A549 treated with Mapracorat at 1 μM for 4 hours (cell line): ENCODE measurements around the gene ZNF607. TPM values are rescaled to one million over a fixed set of nuclear protein-coding genes. Genes with fewer than 3 reads are reported as not detected.

Experiments used
- total RNA-seq: library from RNA; stranded (reverse); fragments of 200-300 nt; extraction: Qiagen RNA extraction; gene quantifications from 5 replicates; pipeline ENCODE4 v1.2.3, GENCODE V29; 2022

Gene ZNF607
- total RNA-seq, result 4.4 to 6.0 TPM (median 4.6 TPM) in 5 replicates

DNA sequence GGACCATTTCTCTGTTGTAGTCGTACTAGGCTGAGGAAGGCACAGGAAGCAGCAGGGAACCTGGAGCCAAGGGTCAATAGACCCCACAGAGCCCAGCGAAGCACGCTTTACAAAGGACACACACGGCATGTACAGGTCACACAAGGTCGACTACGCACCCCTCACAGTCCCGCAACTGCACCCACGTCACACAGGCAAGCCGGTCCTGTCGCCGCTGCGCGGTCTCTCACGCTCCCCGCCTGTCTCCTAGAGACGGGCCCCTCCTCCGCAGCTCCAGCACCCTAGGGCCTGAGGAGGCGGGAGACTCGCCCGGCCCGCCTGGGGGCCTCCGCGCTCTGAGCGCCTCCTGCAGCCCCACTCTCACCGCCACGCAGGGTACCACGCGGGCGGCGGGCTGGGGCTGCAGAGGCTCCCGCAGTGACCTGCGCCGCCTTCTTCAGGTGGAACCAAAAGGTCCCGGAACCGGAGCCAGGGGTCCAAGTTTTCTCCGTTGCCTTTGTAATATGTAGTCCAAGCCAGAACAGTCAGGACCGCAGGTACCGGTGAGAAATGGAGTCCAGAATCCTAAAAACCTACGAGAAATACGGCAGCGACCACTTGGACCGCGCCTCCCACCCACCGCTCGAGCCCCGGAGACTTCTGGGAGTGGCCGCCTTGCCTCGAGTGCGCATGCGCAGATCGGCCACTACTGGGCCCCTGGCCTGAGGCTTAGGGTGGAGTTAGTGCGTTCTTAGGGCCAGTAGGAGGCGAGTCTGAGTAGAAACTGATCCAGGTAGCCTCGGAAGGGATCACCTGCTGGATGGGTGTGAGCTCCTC is at the start of gene ZNF607:
TSS of gene ZNF607 (minus strand) at position 651 of the 816 bp plus-strand sequence. CDS start 8,143 bp downstream, outside the sequence.

DNA sequence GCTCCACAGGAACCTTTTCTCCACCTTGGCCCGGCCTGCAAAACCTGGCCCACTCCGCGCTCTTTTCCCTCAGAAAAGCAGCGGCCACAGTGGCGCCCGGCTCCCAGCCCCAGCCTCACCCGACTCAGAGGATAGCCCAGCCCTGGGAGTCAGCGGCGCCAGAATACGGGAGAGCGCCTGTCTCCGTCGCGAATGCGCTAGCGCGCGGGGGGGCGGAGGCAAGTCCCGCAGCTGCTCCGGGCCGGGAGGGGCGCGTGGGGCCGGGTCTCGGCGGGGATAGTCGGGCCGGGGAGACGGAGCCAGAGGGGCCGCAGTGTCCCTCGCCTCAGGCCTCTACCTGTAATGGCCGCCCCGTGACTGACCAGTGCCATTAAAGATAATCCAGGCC is 64.3 kb downstream of the ZNF607 start, which contains the start of gene ZFP30:
TSS of gene ZFP30 (minus strand) at position 165 of the 388 bp plus-strand sequence. CDS start 7,643 bp downstream, outside the sequence.

Other genes starting within 250 kb of the ZNF607 start
- gene ZNF793, start 212.8 kb downstream of the ZNF607 start, total RNA-seq, result 0.10 to 0.16 TPM in 2 of 5 replicates, not detected in the others
- 0.61 to 1.6 TPM (median 0.84 TPM) in 5 replicates for gene ZNF571, start 125.0 kb downstream of the ZNF607 start, total RNA-seq
- not detected in 5 replicates for gene ZNF540, start 124.9 kb downstream of the ZNF607 start, total RNA-seq
- 6.9 to 10.6 TPM (median 7.4 TPM) in 5 replicates for gene ZFP30, start 64.3 kb downstream of the ZNF607 start, total RNA-seq
- gene ZNF573, start 59.8 kb upstream of the ZNF607 start, total RNA-seq, result 1.7 to 3.5 TPM (median 2.8 TPM) in 5 replicates
- not detected in 5 replicates for gene WDR87, start 186.8 kb upstream of the ZNF607 start, total RNA-seq
- 26.9 to 42.3 TPM (median 32.9 TPM) in 5 replicates for gene SIPA1L3, start 187.4 kb upstream of the ZNF607 start, total RNA-seq